ENCODE measurements around the gene HTT.
A peak's percentile ranks its signal among the peaks of the same experiment; 100 is the strongest.

HTT gene

DNA sequence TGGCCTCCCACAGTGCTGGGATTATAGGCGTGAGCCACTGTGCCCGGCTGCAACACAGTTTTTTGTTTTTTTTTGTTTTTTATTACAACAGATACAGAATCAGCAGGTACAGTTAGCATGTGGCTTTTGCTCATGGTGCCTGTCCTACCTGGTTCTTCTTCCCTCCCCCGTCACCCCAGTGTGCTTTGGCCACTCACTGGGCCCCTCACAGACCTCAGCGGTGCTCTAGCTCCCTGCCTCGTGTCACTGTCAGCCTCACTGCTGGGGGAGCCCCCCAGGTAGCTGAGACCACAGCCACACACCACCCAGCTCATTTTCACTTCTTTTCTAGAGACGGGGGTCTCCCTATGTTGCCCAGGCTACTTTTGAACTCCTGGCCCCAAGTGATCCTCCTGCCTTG is 38.8 kb upstream of the HTT start:
- DNase-seq (ENCODE audit: low read depth, low spot score) = no peak
- H3K9me3 ChIP-seq (ENCODE audit: low read depth, low read length) = no peaks in the 10 kb centered on the region
- H3K9ac ChIP-seq (ENCODE audit: insufficient read length) = no peak overlapping the region
- no peak overlapping the region for H3K27ac ChIP-seq
- TF ChIP-seq EZH2 (IDR thresholded peaks at IDR 0.05) = no peak
- TF ChIP-seq FOXP2 (optimal IDR thresholded peaks at IDR 0.05; ENCODE audit: control extremely low read depth, extremely low read length, insufficient read depth) = no peak
- no peak for TF ChIP-seq POLR2AphosphoS5 (IDR thresholded peaks at IDR 0.05; ENCODE audit: borderline replicate concordance, low read depth, low read length)
- H3K4me3 ChIP-seq = no peak overlapping the region
- no peaks in the 10 kb centered on the region for H3K36me3 ChIP-seq (ENCODE audit: insufficient read depth, low read length)

DNA sequence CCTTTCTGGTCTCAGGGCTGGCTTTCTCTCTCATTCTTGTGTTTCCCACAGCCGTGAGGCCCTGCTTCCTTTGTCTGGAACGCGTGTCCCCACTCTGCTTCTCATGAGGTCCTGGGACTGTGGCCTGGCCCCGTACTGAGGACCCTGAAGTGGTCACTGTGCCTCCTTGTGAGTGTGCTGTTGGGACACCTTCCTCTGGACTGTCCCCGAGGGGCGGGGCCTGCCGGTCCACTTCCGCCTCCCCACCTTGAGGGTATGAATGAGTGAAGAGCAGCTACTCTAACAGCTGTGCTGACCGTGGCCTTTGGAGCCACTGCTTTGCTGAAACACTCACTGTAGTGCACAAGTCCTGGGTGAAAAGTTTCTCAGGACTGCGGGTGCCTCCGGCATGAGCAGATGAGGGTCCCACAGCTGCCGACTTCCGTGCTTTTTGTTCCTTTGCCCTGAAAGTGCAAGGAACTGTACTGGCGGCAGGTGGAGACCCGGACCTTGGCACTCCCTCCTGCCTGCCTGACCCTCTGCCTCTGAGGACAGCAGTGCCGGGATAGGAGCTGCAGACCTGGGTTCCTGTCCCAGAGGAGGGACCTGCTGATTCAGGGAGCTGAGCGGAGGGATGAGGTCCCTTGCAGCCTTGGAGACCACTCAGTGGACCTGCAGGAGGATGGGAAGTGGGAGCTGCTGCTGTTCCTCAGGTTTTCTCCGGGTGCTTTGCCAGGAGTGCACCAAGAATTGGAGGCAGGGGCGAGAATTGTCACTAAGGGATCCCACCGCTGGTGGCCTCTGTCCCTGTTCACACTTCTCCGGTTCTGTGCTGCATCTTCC is 38.1 kb upstream of the HTT start:
- no peak overlapping the region for H3K9ac ChIP-seq (ENCODE audit: insufficient read length)
- no peak for TF ChIP-seq FOXP2 (optimal IDR thresholded peaks at IDR 0.05; ENCODE audit: control extremely low read depth, extremely low read length, insufficient read depth)
- no peak for TF ChIP-seq POLR2AphosphoS5 (IDR thresholded peaks at IDR 0.05; ENCODE audit: borderline replicate concordance, low read depth, low read length)
- no peak for TF ChIP-seq EZH2 (IDR thresholded peaks at IDR 0.05)
- no peaks in the 10 kb centered on the region for H3K36me3 ChIP-seq (ENCODE audit: insufficient read depth, low read length)
- DNase-seq (ENCODE audit: low read depth, low spot score) = no peak
- H3K9me3 ChIP-seq (ENCODE audit: low read depth, low read length) = no peaks in the 10 kb centered on the region
- H3K27ac ChIP-seq = no peak overlapping the region
- no peak overlapping the region for H3K4me3 ChIP-seq

DNA sequence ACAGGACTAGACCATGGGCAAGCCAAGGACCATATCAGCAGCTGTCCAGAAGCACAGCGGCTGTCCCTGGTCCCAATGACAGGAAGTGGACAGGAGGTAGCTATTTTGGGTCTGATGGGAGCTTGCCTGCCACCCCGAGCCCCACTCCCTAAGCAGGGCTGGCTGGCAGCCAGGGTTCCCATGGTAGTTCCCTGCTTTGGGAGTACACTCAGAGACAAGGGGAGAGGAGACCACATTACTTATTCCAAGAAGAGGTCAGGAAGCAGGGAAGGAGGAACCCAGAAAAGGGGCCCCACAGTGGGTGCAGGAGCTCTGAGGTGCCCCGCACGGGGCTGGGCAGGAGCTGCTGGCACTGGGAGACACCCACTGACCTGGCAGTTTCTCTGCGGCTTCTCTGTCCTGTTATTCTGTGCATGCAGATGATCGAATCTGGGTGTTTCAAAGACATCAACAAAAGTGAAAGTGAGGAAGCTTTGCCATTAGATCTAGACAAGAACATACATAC is 36.5 kb upstream of the HTT start:
- H3K27ac ChIP-seq = no peak overlapping the region
- no peaks in the 10 kb centered on the region for H3K9me3 ChIP-seq (ENCODE audit: low read depth, low read length)
- H3K9ac ChIP-seq (ENCODE audit: insufficient read length) = peak overlapping the region; percentile 16

DNA sequence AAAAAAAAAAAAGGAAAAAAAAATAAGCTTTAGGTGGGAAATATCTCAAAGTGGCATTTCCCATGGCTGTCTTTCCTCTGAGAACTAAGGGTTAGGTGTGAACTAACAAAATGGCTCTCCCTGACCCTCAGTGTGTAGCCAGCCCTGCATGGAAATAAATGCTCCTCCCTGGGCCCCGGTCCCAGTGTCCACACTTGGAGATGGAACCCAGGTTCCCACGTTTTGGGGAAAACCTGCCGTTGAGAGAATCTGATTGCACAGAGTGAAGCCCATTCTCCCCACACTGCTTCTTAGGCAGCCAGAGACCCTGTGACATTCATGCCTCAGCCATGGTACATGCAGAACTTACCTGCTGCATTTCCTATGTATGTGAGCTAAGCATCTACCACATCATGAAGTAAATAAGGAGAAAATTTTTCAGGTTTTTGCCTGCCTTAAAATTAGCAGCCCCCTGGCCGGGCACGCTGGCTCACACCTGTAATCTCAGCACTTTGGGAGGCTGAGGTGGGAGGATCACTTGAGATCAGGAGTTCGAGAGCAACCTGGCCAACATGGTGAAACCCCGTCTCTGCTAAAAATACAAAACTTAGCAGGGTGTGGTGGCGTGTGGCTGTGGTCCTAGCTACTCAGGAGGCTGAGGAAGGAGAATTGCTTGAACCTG is 34.6 kb upstream of the HTT start:
- H3K9ac ChIP-seq (ENCODE audit: insufficient read length) = no peak overlapping the region
- no peak for DNase-seq (ENCODE audit: low read depth, low spot score)
- TF ChIP-seq POLR2AphosphoS5 (IDR thresholded peaks at IDR 0.05; ENCODE audit: borderline replicate concordance, low read depth, low read length) (no peak), FOXP2 (optimal IDR thresholded peaks at IDR 0.05; ENCODE audit: control extremely low read depth, extremely low read length, insufficient read depth) (no peak), EZH2 (IDR thresholded peaks at IDR 0.05) (no peak)
- H3K27ac ChIP-seq = no peak overlapping the region
- H3K9me3 ChIP-seq (ENCODE audit: low read depth, low read length) = no peaks in the 10 kb centered on the region
- H3K36me3 ChIP-seq (ENCODE audit: insufficient read depth, low read length) = no peaks in the 10 kb centered on the region
- H3K4me3 ChIP-seq = no peak overlapping the region

More for the DNA sequence above, 36.5 kb upstream of the HTT start:
- Histone ChIP-seq H3K36me3 (ENCODE audit: insufficient read depth, low read length) (no peaks in the 10 kb centered on the region), H3K4me3 (no peak overlapping the region)
- DNase-seq (ENCODE audit: low read depth, low spot score) = no peak
- TF ChIP-seq POLR2AphosphoS5 (IDR thresholded peaks at IDR 0.05; ENCODE audit: borderline replicate concordance, low read depth, low read length) (no peak), EZH2 (IDR thresholded peaks at IDR 0.05) (no peak), FOXP2 (optimal IDR thresholded peaks at IDR 0.05; ENCODE audit: control extremely low read depth, extremely low read length, insufficient read depth) (no peak)

DNA sequence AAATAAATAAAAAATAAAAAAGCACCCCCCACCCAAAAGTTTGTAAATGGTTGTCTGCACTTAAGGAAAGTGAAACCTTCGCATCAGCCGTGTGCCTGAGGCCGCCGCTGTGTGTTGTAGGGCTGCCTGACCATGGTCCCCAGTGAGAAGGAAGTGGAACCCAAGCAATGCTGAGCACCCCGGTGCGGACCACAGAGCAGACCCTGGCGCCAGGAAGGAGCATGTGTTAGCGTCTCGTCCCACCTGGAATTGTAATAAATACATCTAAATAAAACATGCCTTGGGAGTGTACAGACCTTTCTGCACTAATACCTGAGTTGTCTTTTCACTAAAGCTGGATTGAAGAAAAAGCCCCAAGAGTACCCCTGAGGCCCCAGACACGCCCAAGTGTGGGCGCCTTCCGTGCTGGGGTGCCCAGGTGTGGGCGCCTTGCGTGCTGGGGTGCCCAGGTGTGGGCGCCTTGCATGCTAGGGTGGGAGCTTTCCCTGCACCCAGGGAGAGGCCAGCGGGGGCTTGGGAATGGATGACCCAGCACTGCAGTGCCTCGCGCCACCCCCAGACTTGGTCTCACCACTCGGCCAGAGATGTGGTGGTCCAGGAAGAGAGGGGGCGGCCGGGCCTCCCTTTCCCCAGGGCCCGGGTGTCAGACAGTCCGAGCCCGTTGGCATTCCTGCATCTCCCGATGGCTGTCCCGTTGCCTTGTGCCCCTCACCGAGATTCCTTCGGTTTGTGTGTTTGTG is 33.9 kb upstream of the HTT start:
- no peaks in the 10 kb centered on the region for H3K9me3 ChIP-seq (ENCODE audit: low read depth, low read length)
- no peak overlapping the region for H3K9ac ChIP-seq (ENCODE audit: insufficient read length)
- no peak overlapping the region for H3K4me3 ChIP-seq

DNA sequence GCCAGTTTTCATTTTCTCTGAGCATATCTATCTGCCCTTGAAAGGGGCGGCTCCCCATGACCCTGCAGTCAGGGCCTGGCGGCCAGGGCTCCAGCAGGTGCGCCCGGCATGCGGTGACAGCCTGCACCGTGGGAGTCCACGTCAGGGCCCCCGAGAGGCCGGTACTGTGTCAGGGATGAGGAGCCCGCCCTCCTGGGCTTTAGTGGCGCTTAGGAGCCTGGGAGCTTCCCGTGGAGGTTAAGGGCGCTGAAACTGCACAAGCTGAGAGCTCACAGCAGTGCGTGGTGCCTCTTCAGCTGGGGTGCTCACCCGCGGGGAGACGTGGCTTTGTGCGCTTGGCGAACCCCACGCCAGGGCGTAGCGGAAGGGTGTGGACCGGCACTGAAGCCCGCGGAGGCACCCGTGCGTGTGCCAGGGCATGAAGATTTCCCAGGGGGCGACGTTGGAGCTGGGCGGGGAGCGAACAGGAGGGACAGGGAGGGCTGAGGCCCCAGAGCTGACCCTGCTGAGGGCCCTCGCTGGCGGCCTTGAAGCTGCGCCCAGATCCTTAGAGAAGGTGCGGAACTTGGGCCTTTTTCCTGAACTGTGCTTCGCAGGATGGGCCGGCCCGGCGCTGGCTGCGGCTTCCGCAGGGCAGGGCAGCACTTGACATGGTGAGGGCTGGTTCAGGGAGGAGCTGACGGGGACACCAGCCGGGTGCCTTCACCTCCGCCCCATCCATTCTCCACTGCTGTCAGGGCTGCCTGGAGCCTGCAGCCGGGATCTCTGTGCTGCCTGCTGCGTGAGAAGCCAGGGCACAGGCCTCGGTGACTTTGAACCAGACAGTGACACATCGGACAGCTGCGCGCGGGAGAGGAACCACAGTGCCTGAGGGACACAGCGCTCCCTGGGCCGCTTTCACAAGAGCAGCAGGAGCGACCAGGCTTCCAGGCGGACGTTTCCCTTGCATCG is 33.0 kb upstream of the HTT start:
- no peak overlapping the region for H3K9ac ChIP-seq (ENCODE audit: insufficient read length)
- no peak for DNase-seq (ENCODE audit: low read depth, low spot score)
- TF ChIP-seq FOXP2 (optimal IDR thresholded peaks at IDR 0.05; ENCODE audit: control extremely low read depth, extremely low read length, insufficient read depth) (no peak), EZH2 (IDR thresholded peaks at IDR 0.05) (no peak), POLR2AphosphoS5 (IDR thresholded peaks at IDR 0.05; ENCODE audit: borderline replicate concordance, low read depth, low read length) (no peak)
- H3K27ac ChIP-seq = no peak overlapping the region
- no peaks in the 10 kb centered on the region for H3K9me3 ChIP-seq (ENCODE audit: low read depth, low read length)
- no peaks in the 10 kb centered on the region for H3K36me3 ChIP-seq (ENCODE audit: insufficient read depth, low read length)
- no peak overlapping the region for H3K4me3 ChIP-seq

More for the DNA sequence above, 33.9 kb upstream of the HTT start:
- TF ChIP-seq EZH2 (IDR thresholded peaks at IDR 0.05) (no peak), POLR2AphosphoS5 (IDR thresholded peaks at IDR 0.05; ENCODE audit: borderline replicate concordance, low read depth, low read length) (no peak), FOXP2 (optimal IDR thresholded peaks at IDR 0.05; ENCODE audit: control extremely low read depth, extremely low read length, insufficient read depth) (no peak)
- H3K36me3 ChIP-seq (ENCODE audit: insufficient read depth, low read length) = no peaks in the 10 kb centered on the region
- DNase-seq (ENCODE audit: low read depth, low spot score) = no peak
- no peak overlapping the region for H3K27ac ChIP-seq

DNA sequence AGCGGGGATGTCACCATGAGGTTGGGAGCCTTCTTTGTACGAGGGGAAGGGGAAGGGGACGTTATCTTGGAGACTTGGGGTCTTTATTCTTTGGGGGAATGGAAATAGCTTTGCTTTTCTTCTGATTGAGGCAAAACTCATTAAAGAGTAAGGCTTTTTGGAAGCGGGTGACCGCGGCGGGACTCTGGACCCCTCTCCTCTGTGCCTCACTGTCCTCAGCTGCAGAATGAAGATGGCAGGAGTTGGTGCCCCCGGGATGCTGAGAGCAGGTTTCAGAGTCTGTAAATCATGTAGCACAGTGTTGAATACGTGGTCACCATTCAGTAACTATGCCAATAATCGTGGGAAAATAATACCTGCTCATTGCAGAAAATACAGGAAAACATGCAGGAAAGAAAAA is 32.3 kb upstream of the HTT start:
- H3K27ac ChIP-seq = no peak overlapping the region
- no peak overlapping the region for H3K4me3 ChIP-seq
- no peak for TF ChIP-seq FOXP2 (optimal IDR thresholded peaks at IDR 0.05; ENCODE audit: control extremely low read depth, extremely low read length, insufficient read depth)
- no peak for TF ChIP-seq EZH2 (IDR thresholded peaks at IDR 0.05)
- TF ChIP-seq POLR2AphosphoS5 (IDR thresholded peaks at IDR 0.05; ENCODE audit: borderline replicate concordance, low read depth, low read length) = no peak
- H3K36me3 ChIP-seq (ENCODE audit: insufficient read depth, low read length) = no peaks in the 10 kb centered on the region
- H3K9me3 ChIP-seq (ENCODE audit: low read depth, low read length) = no peaks in the 10 kb centered on the region
- no peak overlapping the region for H3K9ac ChIP-seq (ENCODE audit: insufficient read length)
- no peak for DNase-seq (ENCODE audit: low read depth, low spot score)
